ENCODE results near the gene RNFT2. TPM values are rescaled to one million over a fixed set of nuclear protein-coding genes. Genes with fewer than 3 reads are reported as not detected.

RNFT2 gene
- total RNA-seq, 1 experiment from 2014 or later: 34.9 TPM

- H3K9me2 ChIP-seq (ENCODE audit: insufficient read depth): no peaks in the 10 kb centered on the region
- BruUV-seq (replicated peaks): no TSS peak
- CTCF ChIA-PET: no interaction called here
- POLR2A ChIA-PET: no interaction called here
- TF ChIP-seq EZH2 (IDR thresholded peaks at IDR 0.05): no peak
- TF ChIP-seq POLR2A (IDR thresholded peaks at IDR 0.05; ENCODE audit: borderline replicate concordance, extremely low read depth, insufficient read depth, insufficient read length): no peak
- no peak for TF ChIP-seq ATF3 (IDR thresholded peaks at IDR 0.05)
- no peak for TF ChIP-seq ELF1 (IDR thresholded peaks at IDR 0.05; ENCODE audit: borderline replicate concordance, low read depth)
- no peak for TF ChIP-seq EZH2phosphoT487 (IDR thresholded peaks at IDR 0.05; ENCODE audit: borderline replicate concordance)
- DNase-seq (ENCODE audit: low read depth, low spot score) (no peak), ATAC-seq (no peak)
- no peak overlapping the region for H3K27ac ChIP-seq (ENCODE audit: low read depth, low read length)
- H3K9ac ChIP-seq (ENCODE audit: low read length): no peak overlapping the region
- no peaks in the 10 kb centered on the region for H3K9me3 ChIP-seq (ENCODE audit: control insufficient read depth in 1 of 2, insufficient read depth in 1 of 2, low read depth in 1 of 2, low read length in 2 of 2)
- H3K4me1 ChIP-seq (ENCODE audit: control insufficient read depth in 1 of 2, insufficient read depth in 2 of 2, low read length in 2 of 2): peaks cover 0 to 3% of the 10 kb centered on the region in 2 experiments; a peak in 3 of 4 replicates
- intact Hi-C loops (cut with micrococcal nuclease): no loop called here
- H3K27me3 ChIP-seq (ENCODE audit: insufficient read depth, low read length): no peaks in the 10 kb centered on the region
- peaks cover 0 to 2% of the 10 kb centered on the region in 2 experiments; a peak in 1 of 4 replicates for H3K36me3 ChIP-seq (ENCODE audit: control insufficient read depth in 1 of 2, insufficient read depth in 2 of 2, low read length in 2 of 2)
- no peaks in the 10 kb centered on the region for H3K79me2 ChIP-seq (ENCODE audit: insufficient read depth, low read length)
- H2AFZ ChIP-seq (ENCODE audit: low read depth, low read length, poor library complexity, severe bottlenecking): no peak overlapping the region
- H3K4me3 ChIP-seq (replicated peaks in 1 of 2; ENCODE audit: low read depth in 1 of 2, low read length in 2 of 2): no peak overlapping the region
- H3K4me2 ChIP-seq (ENCODE audit: low read length): no peak overlapping the region
- RAD21 ChIA-PET (ENCODE audit: low non-redundant PET in 1 of 2, low total read pairs in 2 of 2, uncharacterized antibody in 2 of 2, unreplicated experiment in 2 of 2): no interaction called here
- H4K20me1 ChIP-seq (ENCODE audit: insufficient read depth): no peaks in the 10 kb centered on the region
Observed at GRCh38 chr12:116714175-116714574, 23.9 kb upstream of the RNFT2 start.

GRCh38 chr12:116717466-116718437, 20.4 kb upstream of the RNFT2 start:
- no peaks in the 10 kb centered on the region for H3K9me3 ChIP-seq (ENCODE audit: control insufficient read depth in 1 of 2, insufficient read depth in 1 of 2, low read depth in 1 of 2, low read length in 2 of 2)
- H3K27me3 ChIP-seq (ENCODE audit: insufficient read depth, low read length): no peaks in the 10 kb centered on the region
- H3K27ac ChIP-seq (ENCODE audit: low read depth, low read length): no peak overlapping the region
- ChIA-PET RAD21 (ENCODE audit: low non-redundant PET in 1 of 2, low total read pairs in 2 of 2, uncharacterized antibody in 2 of 2, unreplicated experiment in 2 of 2) (no interaction called here), POLR2A (no interaction called here), CTCF (interaction anchor here (1.8 kb wide), 1 partner anchor 9 kb away, joined by 5 read pairs; no protein-coding TSS in a partner anchor)
- no peaks in the 10 kb centered on the region for H3K4me1 ChIP-seq (ENCODE audit: control insufficient read depth in 1 of 2, insufficient read depth in 2 of 2, low read length in 2 of 2)
- DNase-seq (ENCODE audit: low read depth, low spot score): no peak
- TF ChIP-seq CEBPB (IDR thresholded peaks at IDR 0.05; ENCODE audit: low read depth) (no peak), CBX3 (IDR thresholded peaks at IDR 0.05; ENCODE audit: low read depth) (no peak), ELF1 (IDR thresholded peaks at IDR 0.05; ENCODE audit: borderline replicate concordance, low read depth) (no peak), ZFX (IDR thresholded peaks at IDR 0.05) (no peak), SP1 (IDR thresholded peaks at IDR 0.05; ENCODE audit: low read depth) (no peak), MAX (IDR thresholded peaks at IDR 0.05) (no peak), EZH2phosphoT487 (IDR thresholded peaks at IDR 0.05; ENCODE audit: borderline replicate concordance) (no peak), POLR2A (IDR thresholded peaks at IDR 0.05; ENCODE audit: borderline replicate concordance, extremely low read depth, insufficient read depth, insufficient read length) (no peak), FOSL1 (IDR thresholded peaks at IDR 0.05; ENCODE audit: low read depth) (no peak), POLR2AphosphoS5 (IDR thresholded peaks at IDR 0.05; ENCODE audit: low read depth, low read length) (no peak), SRF (IDR thresholded peaks at IDR 0.05; ENCODE audit: low read depth) (no peak), ATF3 (IDR thresholded peaks at IDR 0.05) (no peak), TCF7L2 (IDR thresholded peaks at IDR 0.05; ENCODE audit: borderline replicate concordance, extremely low read depth, insufficient read depth, insufficient read length) (no peak), EZH2 (IDR thresholded peaks at IDR 0.05) (no peak), CTCF (IDR thresholded peaks at IDR 0.05 in 2 of 3, conservative IDR thresholded peaks at IDR 0.05 in 1 of 3; ENCODE audit: borderline replicate concordance in 1 of 3, insufficient read depth in 1 of 3, low read depth in 2 of 3, low read length in 2 of 3) (no peak), EGR1 (IDR thresholded peaks at IDR 0.05; ENCODE audit: low read depth) (no peak), ZNF274 (IDR thresholded peaks at IDR 0.05; ENCODE audit: low read depth, low read length) (no peak)
- BruUV-seq (replicated peaks): no TSS peak
- H3K4me3 ChIP-seq (replicated peaks in 1 of 2; ENCODE audit: low read depth in 1 of 2, low read length in 2 of 2): no peak overlapping the region
- no peak for ATAC-seq
- no peaks in the 10 kb centered on the region for H3K79me2 ChIP-seq (ENCODE audit: insufficient read depth, low read length)
- intact Hi-C loops (cut with micrococcal nuclease): no loop called here
- H3K36me3 ChIP-seq (ENCODE audit: control insufficient read depth in 1 of 2, insufficient read depth in 2 of 2, low read length in 2 of 2): peaks cover 0 to 9% of the 10 kb centered on the region in 2 experiments; a peak in 3 of 4 replicates
- no peak overlapping the region for H3K4me2 ChIP-seq (ENCODE audit: low read length)
- H2AFZ ChIP-seq (ENCODE audit: low read depth, low read length, poor library complexity, severe bottlenecking): no peak overlapping the region
- H3K9ac ChIP-seq (ENCODE audit: low read length): no peak overlapping the region
- no peaks in the 10 kb centered on the region for H4K20me1 ChIP-seq (ENCODE audit: insufficient read depth)
- no peaks in the 10 kb centered on the region for H3K9me2 ChIP-seq (ENCODE audit: insufficient read depth)

Measured in HCT116 (cell line).